Left lung (tissue), 10 donors: ENCODE data around the gene HOXC10. TPM values are rescaled to one million over a fixed set of nuclear protein-coding genes. Genes with fewer than 3 reads are reported as not detected.

Experiments used
- ATAC-seq: fragments of 200-7000 bp; cut with Tn5 transposase; one replicate; pipeline ENCODE4 v1.9.1; 2020; ENCODE audit warnings: moderate library complexity
- DNase-seq, 4 donors: peaks; one replicate each; pipeline ENCODE4 v3.0.0-alpha.2; 2013 to 2020
- H3K27ac ChIP-seq, 2 donors: fragments of 200-600 bp; sonication (generic) in 1 of 2; one replicate each; pipeline versions ENCODE4 v1.5.0 to v1.8.0; 2020 to 2021
- H3K27me3 ChIP-seq, 2 donors: fragments of 200-600 bp; sonication (generic) in 1 of 2; one replicate each; pipeline versions ENCODE4 v1.5.0 to v1.8.0; 2020 to 2021
- H3K36me3 ChIP-seq, 2 donors: fragments of 200-600 bp; sonication (generic) in 1 of 2; one replicate each; pipeline versions ENCODE4 v1.5.0 to v1.8.0; 2020 to 2021
- H3K4me1 ChIP-seq, 2 donors: fragments of 200-600 bp; one replicate each; pipeline ENCODE4 v1.8.0; 2021
- H3K4me3 ChIP-seq, 2 donors: fragments of 200-600 bp; sonication (generic) in 1 of 2; one replicate each; pipeline versions ENCODE4 v1.5.0 to v1.8.0; 2020 to 2021; ENCODE audit warnings: mild to moderate bottlenecking in 1 of 2
- H3K9me3 ChIP-seq, 2 donors: fragments of 200-600 bp; sonication (generic) in 1 of 2; one replicate each; pipeline versions ENCODE4 v1.5.0 to v1.8.0; 2020 to 2021
- CTCF ChIP-seq, 2 donors: fragments of 200-600 bp; sonication (generic) in 1 of 2; IDR thresholded peaks; one replicate each; pipeline versions ENCODE4 v1.5.0 to v1.8.0; 2021; ENCODE audit warnings: antibody characterized with exemption in 2 of 2
- intact Hi-C, 2 donors: fragments of 100-400 bp; cut with DNase I; formaldehyde crosslinking; loops; one replicate each; pipeline versions ENCODE4 v1.11.2 to v1.14.2; 2022
- polyA plus RNA-seq, 6 donors: library from polyadenylated mRNA; unstranded; fragments of 120-200 nt; gene quantifications; one replicate each; pipeline ENCODE4 v1.2.1, GENCODE V29; 2013; ENCODE audit not compliant: insufficient read length in 6 of 6
- total RNA-seq, 2 donors: library from RNA; stranded (reverse); fragmentation: NEBNext Ultra II Directional; extraction: Animal tissue kit (Norgen Biotek cat#: 25700); gene quantifications; one replicate each; pipeline ENCODE4 v1.2.1, GENCODE V29; 2021
- donor health status: DM: no; HTN: yes; CAD: no.
- donor health status: DM: no; HTN: no; CAD: no.

HOXC10 gene
- total and polyA plus RNA-seq, 8 donors = 0.15 to 0.52 (median 0.31) TPM; not detected in 3

GRCh38 chr12:53970451-53970850 is 14.5 kb upstream of the HOXC10 start:
- H3K36me3 ChIP-seq = no peaks in the 10 kb centered on the region
- no peak for TF ChIP-seq CTCF (IDR thresholded peaks at IDR 0.05)
- H3K4me3 ChIP-seq = no peak overlapping the region
- no peaks in the 10 kb centered on the region for H3K9me3 ChIP-seq
- ATAC-seq = no peak
- intact Hi-C loops = no loop called here
- no peak for DNase-seq
- H3K27ac ChIP-seq = no peak overlapping the region
- H3K4me1 ChIP-seq = peaks cover 0 to 27% of the 10 kb centered on the region in 2 donors
- H3K27me3 ChIP-seq = peaks cover 99 to 100% of the 10 kb centered on the region in 2 donors

GRCh38 chr12:53971129-53971528 is 13.8 kb upstream of the HOXC10 start:
- TF ChIP-seq CTCF (IDR thresholded peaks at IDR 0.05) = no peak
- Histone ChIP-seq H3K27ac (no peak overlapping the region), H3K27me3 (peaks cover 99 to 100% of the 10 kb centered on the region in 2 donors), H3K36me3 (no peaks in the 10 kb centered on the region), H3K9me3 (no peaks in the 10 kb centered on the region), H3K4me1 (peaks cover 0 to 28% of the 10 kb centered on the region in 2 donors), H3K4me3 (no peak overlapping the region)
- intact Hi-C loops = no loop called here
- ATAC-seq (no peak), DNase-seq (no peak)

- H3K9me3 ChIP-seq = no peaks in the 10 kb centered on the region
- H3K4me1 ChIP-seq = peaks cover 0 to 25% of the 10 kb centered on the region in 2 donors
- TF ChIP-seq CTCF (IDR thresholded peaks at IDR 0.05) = no peak
- no peaks in the 10 kb centered on the region for H3K36me3 ChIP-seq
- DNase-seq (no peak), ATAC-seq (no peak)
- no peak overlapping the region for H3K27ac ChIP-seq
- H3K27me3 ChIP-seq = peaks cover 99 to 100% of the 10 kb centered on the region in 2 donors
- H3K4me3 ChIP-seq = no peak overlapping the region
- intact Hi-C loops = no loop called here
These were observed 13.3 kb upstream of the HOXC10 start for GRCh38 chr12:53971686-53972085.

GRCh38 chr12:53972152-53972702 is 12.7 kb upstream of the HOXC10 start:
- Histone ChIP-seq H3K4me1 (peaks cover 0 to 23% of the 10 kb centered on the region in 2 donors), H3K9me3 (no peaks in the 10 kb centered on the region), H3K36me3 (no peaks in the 10 kb centered on the region), H3K27ac (no peak overlapping the region), H3K4me3 (no peak overlapping the region), H3K27me3 (peaks cover 99 to 100% of the 10 kb centered on the region in 2 donors)
- DNase-seq (no peak), ATAC-seq (no peak)
- no peak for TF ChIP-seq CTCF (IDR thresholded peaks at IDR 0.05)
- intact Hi-C loops = no loop called here

- Histone ChIP-seq H3K27ac (no peak within 1 kb of the TSS), H3K9me3 (no peaks in the 10 kb centered on the region), H3K4me1 (peaks cover 0 to 23% of the 10 kb centered on the region in 2 donors), H3K36me3 (no peaks in the 10 kb centered on the region), H3K4me3 (no peak within 1 kb of the TSS), H3K27me3 (peaks cover 99 to 100% of the 10 kb centered on the region in 2 donors)
- ATAC-seq (no peak), DNase-seq (no peak)
- intact Hi-C loops = no loop called here
- no peak for TF ChIP-seq CTCF (IDR thresholded peaks at IDR 0.05)
These were observed 12.2 kb upstream of the HOXC10 start, which contains the start of gene HOXC11 for GRCh38 chr12:53972722-53973235. HOXC11 (plus strand) TSS chr12:53973126; CDS start chr12:53973242, 116 bp downstream.
